ENCODE data around the gene PRSS16.
"Not testable (repeated sequence)": the region's sequence is repeated elsewhere in the genome, so short reads cannot be mapped to it uniquely, and the experiment has no call there.

Gene PRSS16, protein sequence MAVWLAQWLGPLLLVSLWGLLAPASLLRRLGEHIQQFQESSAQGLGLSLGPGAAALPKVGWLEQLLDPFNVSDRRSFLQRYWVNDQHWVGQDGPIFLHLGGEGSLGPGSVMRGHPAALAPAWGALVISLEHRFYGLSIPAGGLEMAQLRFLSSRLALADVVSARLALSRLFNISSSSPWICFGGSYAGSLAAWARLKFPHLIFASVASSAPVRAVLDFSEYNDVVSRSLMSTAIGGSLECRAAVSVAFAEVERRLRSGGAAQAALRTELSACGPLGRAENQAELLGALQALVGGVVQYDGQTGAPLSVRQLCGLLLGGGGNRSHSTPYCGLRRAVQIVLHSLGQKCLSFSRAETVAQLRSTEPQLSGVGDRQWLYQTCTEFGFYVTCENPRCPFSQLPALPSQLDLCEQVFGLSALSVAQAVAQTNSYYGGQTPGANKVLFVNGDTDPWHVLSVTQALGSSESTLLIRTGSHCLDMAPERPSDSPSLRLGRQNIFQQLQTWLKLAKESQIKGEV

DNA sequence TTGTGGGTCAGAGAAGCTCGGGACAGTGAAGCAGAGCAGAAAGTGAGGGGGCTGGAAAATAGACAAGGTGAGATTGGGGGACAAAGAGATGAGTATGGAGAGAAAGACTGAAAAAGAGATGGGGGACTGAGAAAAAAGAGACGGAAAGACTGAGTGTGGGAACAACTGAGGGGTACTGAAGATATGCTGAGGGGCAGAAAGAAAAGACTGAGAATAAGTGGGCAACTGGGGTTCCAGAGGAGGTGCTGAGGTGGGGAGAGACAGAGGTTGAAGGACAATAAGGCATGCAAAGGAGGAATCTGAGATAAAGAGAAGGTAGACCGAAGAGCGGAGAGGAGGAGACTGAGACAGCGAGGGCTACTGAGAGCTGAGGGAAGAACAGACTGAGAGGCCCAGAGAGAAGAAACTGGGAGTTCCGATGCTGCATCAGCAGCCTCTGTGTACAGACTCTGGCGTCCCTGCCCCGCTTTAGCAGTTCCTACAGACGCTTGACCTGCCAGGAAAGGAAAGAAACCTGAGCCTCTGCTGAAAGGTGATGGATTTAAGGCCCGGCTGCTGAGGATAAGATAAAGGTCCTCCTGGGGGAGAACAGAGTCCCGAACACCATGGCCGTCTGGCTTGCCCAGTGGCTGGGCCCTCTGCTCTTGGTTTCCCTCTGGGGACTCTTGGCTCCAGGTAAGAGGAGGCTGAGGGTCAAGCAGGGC is at the start of gene PRSS16:
Gene PRSS16, plus strand, starts transcription at position 569 of the 704 bp plus-strand sequence. Its CDS starts 37 bp downstream, at position 606.
- in situ Hi-C loops (cut with MboI; ENCODE audit: low pct_unique_long_range_greater_than_20kb, low sequenced_read_pairs) = no loop called here

DNA sequence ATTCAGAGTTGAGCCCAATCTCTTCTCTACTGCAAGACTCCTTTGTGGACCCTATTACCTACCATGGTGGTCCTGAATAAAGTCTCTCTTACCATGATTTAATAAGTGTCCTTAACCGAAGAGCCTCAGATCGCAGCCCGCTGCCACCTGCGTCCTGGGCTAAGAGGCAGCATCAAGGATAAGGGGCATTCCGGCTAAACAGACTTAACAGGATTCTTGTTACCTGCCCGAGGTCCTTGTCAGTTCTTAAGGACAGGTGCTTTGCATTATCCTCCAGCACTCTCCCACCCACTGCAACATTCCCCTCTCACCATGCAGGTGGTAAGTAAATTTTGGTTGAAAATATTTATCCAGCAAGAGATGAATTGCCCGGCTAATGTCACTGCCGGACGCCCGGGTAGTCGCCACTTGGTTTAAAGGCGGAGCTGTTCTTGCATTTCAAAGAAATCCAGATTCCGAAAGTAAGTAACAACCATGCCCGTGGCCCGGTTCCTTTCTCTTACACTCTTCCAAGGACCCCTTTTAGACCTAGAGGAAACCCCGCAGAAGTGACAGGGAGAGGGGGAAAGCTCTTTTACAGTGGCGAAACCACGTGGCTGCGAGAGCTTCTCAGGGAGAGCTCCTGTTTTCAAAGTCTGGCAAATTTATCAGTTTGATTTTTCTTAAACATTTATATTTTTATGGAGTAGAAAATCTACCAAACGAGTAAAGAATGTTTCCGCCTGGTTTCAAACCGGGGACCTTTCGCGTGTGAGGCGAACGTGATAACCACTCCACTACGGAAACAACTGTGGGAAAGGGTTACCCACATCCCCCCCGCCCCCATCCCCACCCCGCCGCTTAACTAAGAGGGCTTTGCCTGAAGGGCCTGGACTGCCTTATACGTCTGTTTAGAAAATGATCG is 41.9 kb upstream of the PRSS16 start:
- no peak for DNase-seq
- in situ Hi-C loops (cut with MboI; ENCODE audit: low pct_unique_long_range_greater_than_20kb, low sequenced_read_pairs) = no loop called here

More for the DNA sequence above, at the start of gene PRSS16:
- DNase-seq = no peak

GRCh38 chr6:27206806-27207205 is 40.7 kb upstream of the PRSS16 start:
- in situ Hi-C loops (cut with MboI; ENCODE audit: low pct_unique_long_range_greater_than_20kb, low sequenced_read_pairs) = no loop called here
- no peak for DNase-seq

DNA sequence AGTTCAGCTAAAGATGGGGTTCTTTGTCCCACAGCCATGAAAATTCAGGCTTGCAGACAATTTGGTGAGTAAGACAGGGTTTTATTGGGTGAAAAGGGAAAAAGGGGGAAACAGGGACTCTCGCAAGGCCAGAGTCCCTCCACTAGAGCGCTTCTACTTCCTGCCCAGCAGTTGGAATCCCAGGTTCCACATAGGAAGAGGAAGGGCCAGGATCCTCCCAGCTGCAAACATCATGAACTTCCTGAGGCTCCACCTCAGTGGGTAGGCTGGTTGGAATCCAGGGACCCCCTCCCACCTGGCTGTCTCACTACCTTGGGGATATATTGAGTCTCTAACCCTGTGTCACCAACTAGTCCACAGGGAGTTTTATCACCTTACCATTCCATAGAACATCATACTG is 39.5 kb upstream of the PRSS16 start:
- in situ Hi-C loops (cut with MboI; ENCODE audit: low pct_unique_long_range_greater_than_20kb, low sequenced_read_pairs) = no loop called here
- no peak for DNase-seq

DNA sequence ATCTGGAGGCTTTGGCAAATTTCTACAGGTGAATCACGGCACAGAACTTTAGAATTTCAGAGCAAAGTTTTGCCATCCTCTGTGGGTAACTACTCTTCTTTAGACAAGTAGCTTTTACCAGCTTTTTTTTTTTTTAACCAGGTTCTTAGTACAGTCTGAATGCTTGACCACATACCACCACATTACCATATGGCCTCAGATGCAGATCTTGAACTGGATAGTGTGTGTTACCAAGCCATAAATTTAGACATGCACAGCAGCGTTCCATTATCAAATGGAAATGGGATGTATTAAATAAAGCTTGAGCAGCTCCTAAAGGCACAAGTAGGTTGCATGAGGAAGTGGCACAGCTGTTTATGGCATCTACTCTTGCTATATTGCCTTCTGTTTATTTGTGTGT is 38.3 kb upstream of the PRSS16 start:
- in situ Hi-C loops (cut with MboI; ENCODE audit: low pct_unique_long_range_greater_than_20kb, low sequenced_read_pairs) = no loop called here
- no peak for DNase-seq

DNA sequence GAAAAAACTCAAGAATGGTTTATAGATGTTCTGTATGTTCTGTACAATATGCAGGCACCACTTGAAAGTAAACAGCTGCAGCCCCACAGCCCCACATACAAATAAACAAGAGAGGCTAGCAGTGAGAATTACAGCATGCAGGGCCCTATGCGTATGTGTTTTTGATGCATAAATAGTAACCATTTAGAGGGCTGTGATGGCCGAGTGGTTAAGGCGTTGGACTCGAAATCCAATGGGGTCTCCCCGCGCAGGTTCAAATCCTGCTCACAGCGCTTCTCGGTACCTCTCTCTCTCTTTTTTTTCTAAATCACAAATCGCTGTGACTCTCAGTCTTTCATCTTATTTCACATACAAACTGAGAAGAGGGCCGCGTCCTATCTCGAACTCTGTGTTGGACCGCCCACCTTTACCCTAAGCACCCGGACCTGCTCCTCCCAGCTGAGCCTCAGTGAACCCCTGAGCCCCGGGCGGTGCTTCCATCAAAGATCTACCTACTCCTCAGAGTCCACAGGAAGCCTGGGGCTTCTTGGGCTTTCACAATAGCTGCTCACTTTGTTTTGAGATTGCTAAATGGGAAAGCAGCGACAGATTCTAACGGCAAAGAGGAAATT is 37.7 kb upstream of the PRSS16 start:
- no peak for DNase-seq
- in situ Hi-C loops (cut with MboI; ENCODE audit: low pct_unique_long_range_greater_than_20kb, low sequenced_read_pairs) = no loop called here

DNA sequence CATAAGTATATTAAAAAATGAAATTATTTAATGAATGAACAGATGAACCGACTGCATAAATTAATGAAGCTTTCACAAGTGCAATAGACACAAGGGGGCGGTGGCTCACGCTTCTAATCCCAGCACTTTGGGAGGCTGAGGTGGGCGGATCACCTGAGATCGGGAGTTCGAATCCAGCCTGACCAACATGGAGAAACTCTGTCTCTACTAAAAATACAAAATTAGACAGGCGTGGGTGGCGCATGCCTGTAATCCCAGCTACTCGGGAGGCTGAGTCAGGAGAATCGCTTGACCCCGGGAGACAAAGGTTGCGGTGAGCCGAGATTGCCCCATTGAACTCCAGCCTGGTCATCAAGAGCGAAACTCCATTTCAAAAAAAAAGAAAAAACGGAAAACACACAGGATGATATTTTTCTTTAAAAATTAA is 34.4 kb upstream of the PRSS16 start:
- in situ Hi-C loops (cut with MboI; ENCODE audit: low pct_unique_long_range_greater_than_20kb, low sequenced_read_pairs); DNase-seq: not testable (repeated sequence)

DNA sequence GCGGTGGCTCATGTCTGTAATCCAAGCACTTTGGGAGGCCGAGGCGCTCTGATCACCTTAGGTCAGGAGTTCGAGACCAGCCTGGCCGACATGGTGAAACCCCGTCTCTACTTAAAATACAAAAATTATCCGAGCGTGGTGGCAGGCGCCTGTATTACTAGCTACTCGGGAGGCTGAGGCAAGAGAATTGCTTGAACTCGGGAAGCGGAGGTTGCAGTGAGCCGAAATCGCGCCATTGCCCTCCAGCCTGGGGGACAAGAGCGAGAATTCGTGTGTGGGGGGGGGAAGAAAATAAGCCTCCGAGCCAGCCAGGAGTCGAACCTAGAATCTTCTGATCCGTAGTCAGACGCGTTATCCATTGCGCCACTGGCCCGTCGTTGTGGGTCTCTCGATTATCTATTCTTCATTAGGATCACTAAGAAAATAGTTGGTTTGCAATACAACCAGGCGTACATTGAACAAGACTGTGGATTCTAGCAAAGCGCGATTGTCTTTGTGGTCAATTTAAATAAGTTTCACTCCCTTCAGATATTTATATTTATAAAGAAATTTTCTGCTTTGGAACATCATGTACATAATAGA is 33.9 kb upstream of the PRSS16 start:
- in situ Hi-C loops (cut with MboI; ENCODE audit: low pct_unique_long_range_greater_than_20kb, low sequenced_read_pairs) = no loop called here
- no peak for DNase-seq

DNA sequence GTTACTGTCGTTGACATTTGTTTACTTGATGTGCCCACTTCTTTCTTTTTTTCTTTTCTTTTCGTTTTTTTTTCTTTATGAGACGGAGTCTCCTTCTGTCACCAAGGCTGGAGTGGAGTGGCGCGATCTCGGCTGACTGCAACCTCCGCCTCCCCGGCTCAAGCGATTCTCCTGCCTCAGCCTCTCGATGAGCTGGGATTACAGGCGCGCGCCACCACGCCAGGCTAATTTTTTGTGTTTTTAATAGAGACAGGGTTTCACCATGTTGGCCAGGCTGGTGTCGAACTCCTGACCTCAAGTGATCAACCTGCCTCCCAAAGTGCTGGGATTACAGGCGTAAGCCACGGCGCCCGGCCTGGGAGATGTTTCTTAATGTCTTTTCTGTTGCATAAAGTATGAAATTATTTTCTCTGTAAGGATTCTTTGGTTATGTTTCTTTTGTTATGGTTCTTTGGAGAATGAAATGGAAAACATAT is 33.3 kb upstream of the PRSS16 start:
- DNase-seq = no peak
- in situ Hi-C loops (cut with MboI; ENCODE audit: low pct_unique_long_range_greater_than_20kb, low sequenced_read_pairs) = no loop called here

DNA sequence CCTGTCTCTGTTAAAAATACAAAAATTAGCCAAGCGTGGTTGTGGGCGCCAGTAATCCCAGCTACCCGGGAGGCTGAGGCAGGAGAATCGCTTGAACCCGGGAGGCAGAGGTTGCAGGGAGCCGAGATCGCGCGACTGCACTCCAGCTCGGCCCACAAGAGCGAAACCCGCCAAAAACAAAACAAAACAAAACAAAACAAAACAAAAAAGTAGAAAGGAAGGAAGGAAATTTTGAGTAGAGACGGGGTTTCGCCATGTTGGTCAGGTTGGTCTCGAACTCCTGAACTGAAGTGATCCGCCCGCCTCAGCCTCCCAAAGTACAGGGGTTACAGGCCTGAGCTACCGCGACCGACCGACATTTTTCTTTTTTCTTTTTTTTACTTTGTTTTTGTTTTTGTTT is 30.6 kb upstream of the PRSS16 start:
- DNase-seq = no peak
- in situ Hi-C loops (cut with MboI; ENCODE audit: low pct_unique_long_range_greater_than_20kb, low sequenced_read_pairs) = no loop called here

GRCh38 chr6:27222971-27223370 is 24.5 kb upstream of the PRSS16 start:
- in situ Hi-C loops (cut with MboI; ENCODE audit: low pct_unique_long_range_greater_than_20kb, low sequenced_read_pairs); DNase-seq: not testable (repeated sequence)

GRCh38 chr6:27224729-27225128 is 22.8 kb upstream of the PRSS16 start:
- in situ Hi-C loops (cut with MboI; ENCODE audit: low pct_unique_long_range_greater_than_20kb, low sequenced_read_pairs) = no loop called here

GRCh38 chr6:27228963-27229477 is 18.5 kb upstream of the PRSS16 start:
- DNase-seq = no peak
- in situ Hi-C loops (cut with MboI; ENCODE audit: low pct_unique_long_range_greater_than_20kb, low sequenced_read_pairs) = no loop called here

More at GRCh38 chr6:27224729-27225128, 22.8 kb upstream of the PRSS16 start:
- no peak for DNase-seq

DNA sequence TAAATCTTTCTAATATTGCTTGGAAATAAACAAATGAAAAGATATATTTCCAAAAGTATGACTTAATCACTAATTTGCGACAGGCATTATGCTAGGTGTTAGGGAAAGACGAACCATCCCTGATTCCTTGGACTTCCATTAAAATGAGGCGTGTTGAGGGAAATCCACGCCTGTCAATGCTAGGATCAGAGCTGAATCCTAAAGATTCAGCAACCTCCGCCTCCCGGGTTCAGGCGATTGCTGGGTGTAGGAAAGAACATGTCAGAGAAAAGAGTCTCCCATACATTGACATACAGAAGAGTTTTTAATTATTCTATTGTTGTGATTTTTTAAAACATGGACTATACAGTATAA is 16.8 kb upstream of the PRSS16 start:
- in situ Hi-C loops (cut with MboI; ENCODE audit: low pct_unique_long_range_greater_than_20kb, low sequenced_read_pairs) = no loop called here
- no peak for DNase-seq

DNA sequence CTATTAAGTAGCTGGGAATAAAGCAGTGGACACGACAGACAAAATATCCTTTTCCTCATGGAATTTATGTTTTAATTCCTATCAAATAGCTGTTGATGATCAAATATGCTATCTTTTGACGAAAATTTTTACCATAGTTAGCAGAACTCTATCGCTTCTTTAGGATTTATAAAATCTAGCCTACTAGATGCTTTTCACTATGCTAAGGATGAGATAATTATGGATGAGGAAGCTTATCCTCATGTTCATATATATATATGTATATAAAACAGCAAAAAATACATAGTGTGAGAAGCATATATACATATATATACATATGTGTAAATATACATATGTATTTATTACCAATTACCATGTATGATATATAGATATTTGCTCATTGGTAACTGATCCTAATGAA is 12.9 kb upstream of the PRSS16 start:
- DNase-seq = no peak
- in situ Hi-C loops (cut with MboI; ENCODE audit: low pct_unique_long_range_greater_than_20kb, low sequenced_read_pairs) = no loop called here

DNA sequence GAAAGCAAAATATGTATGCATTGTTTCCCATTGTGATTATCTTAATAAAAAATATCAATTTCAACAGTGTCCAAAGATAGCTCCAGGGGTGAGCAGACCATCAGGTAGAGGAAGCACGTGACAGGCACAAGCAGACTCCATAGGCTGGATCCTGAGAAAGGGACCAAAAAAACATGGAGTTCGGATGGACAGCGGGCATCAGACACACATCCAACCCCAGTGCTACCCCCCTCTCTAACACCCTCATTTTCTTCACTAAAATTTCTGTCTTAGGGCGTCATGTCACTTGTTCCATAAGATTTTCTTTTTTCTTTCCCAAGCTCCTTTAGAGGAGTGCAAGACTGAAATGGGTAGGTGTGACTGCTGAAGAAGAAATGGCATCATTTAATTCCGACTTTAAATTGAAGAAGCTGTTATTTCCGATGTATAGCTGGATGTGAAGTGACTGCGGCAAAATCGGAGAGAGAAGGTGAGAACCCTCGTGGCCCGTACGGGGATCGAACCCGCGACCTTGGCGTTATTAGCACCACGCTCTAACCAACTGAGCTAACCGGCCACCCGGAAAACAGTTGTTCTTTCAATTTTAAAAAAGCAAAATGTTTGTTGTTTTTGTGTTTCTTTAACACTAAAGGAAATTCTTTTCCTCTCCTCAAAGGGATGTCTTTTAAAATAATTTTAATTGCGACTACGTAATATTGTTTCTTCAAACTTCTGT is 10.3 kb upstream of the PRSS16 start:
- DNase-seq = no peak
- in situ Hi-C loops (cut with MboI; ENCODE audit: low pct_unique_long_range_greater_than_20kb, low sequenced_read_pairs) = no loop called here

GRCh38 chr6:27238010-27238983 is 9.2 kb upstream of the PRSS16 start:
- DNase-seq = no peak

More at GRCh38 chr6:27238010-27238983, 9.2 kb upstream of the PRSS16 start:
- in situ Hi-C loops (cut with MboI; ENCODE audit: low pct_unique_long_range_greater_than_20kb, low sequenced_read_pairs) = no loop called here

All from KBM-7 (cell line).